Erythroblast (primary cell): ENCODE data around the gene C3orf18.

Source experiments
- DNase-seq, 2 experiments: peaks; one replicate each; lab custom pipeline; 2025; lab: John Stamatoyannopoulos, UW
- GATA1 ChIP-seq: IDR thresholded peaks from 2 replicates; pipeline ENCODE4 v1.6.1; 2011; ENCODE audit warnings: low read depth, mild to moderate bottlenecking, control low read depth, low read length, moderate library complexity
- POLR2A ChIP-seq: IDR thresholded peaks from 2 replicates; pipeline ENCODE4 v1.6.1; 2011; ENCODE audit warnings: mild to moderate bottlenecking, low read length

The C3orf18 gene

GRCh38 chr3:50608278-50608677 is 40.7 kb upstream of the C3orf18 start:
- TF ChIP-seq POLR2A (no peak), GATA1 (no peak)
- DNase-seq: no peak

GRCh38 chr3:50607271-50608091 is 39.9 kb upstream of the C3orf18 start:
- no peak for TF ChIP-seq GATA1
- peak; percentile 32 for TF ChIP-seq POLR2A
- no peak for DNase-seq

- no peak for DNase-seq
- TF ChIP-seq POLR2A (no peak), GATA1 (no peak)
Measured at GRCh38 chr3:50606596-50606995, 39.0 kb upstream of the C3orf18 start.

GRCh38 chr3:50605901-50606326 is 38.4 kb upstream of the C3orf18 start:
- no peak for DNase-seq
- peak; percentile 70 for TF ChIP-seq POLR2A
- no peak for TF ChIP-seq GATA1

GRCh38 chr3:50604628-50605588 is 37.4 kb upstream of the C3orf18 start:
- DNase-seq: peak in 1 of 2 experiments; percentile 35
- peak; percentile 73 for TF ChIP-seq POLR2A
- TF ChIP-seq GATA1: no peak

GRCh38 chr3:50604110-50604621 is 36.6 kb upstream of the C3orf18 start:
- TF ChIP-seq POLR2A: peak; percentile 51
- TF ChIP-seq GATA1: no peak
- no peak for DNase-seq

GRCh38 chr3:50603261-50604109 is 35.9 kb upstream of the C3orf18 start:
- DNase-seq: peak in 1 of 2 experiments; percentile 30
- no peak for TF ChIP-seq POLR2A
- TF ChIP-seq GATA1: no peak

GRCh38 chr3:50602595-50603191 is 35.1 kb upstream of the C3orf18 start:
- no peak for DNase-seq

GRCh38 chr3:50600841-50601591 is 33.5 kb upstream of the C3orf18 start:
- peak; percentile 91 to 95 for DNase-seq
- TF ChIP-seq GATA1 (no peak), POLR2A (peak; percentile 66)

More at GRCh38 chr3:50602595-50603191, 35.1 kb upstream of the C3orf18 start:
- TF ChIP-seq POLR2A: no peak
- TF ChIP-seq GATA1: no peak

- TF ChIP-seq POLR2A (no peak), GATA1 (no peak)
- peak; percentile 57 to 64 for DNase-seq
Measured at GRCh38 chr3:50600141-50600753, 32.7 kb upstream of the C3orf18 start.

- no peak for DNase-seq
- TF ChIP-seq POLR2A (no peak), GATA1 (no peak)
Measured at GRCh38 chr3:50599716-50600118, 32.2 kb upstream of the C3orf18 start.
